Head of caudate nucleus (tissue), 42 donors: ENCODE data around the gene GNB2.
"Not testable (repeated sequence)": the region's sequence is repeated elsewhere in the genome, so short reads cannot be mapped to it uniquely, and the experiment has no call there.

Experiments used
- DNase-seq, 42 donors: peaks; one replicate each; pipeline versions ENCODE4 v3.0.0 to v3.0.0-alpha.2; 2020 to 2021; ENCODE audit warnings: mixed read lengths in 7 of 42
- intact Hi-C: fragments of 100-400 bp; cut with DNase I; formaldehyde crosslinking; loops from one replicate; pipeline ENCODE4 v1.15.0; 2022

The GNB2 gene

DNA sequence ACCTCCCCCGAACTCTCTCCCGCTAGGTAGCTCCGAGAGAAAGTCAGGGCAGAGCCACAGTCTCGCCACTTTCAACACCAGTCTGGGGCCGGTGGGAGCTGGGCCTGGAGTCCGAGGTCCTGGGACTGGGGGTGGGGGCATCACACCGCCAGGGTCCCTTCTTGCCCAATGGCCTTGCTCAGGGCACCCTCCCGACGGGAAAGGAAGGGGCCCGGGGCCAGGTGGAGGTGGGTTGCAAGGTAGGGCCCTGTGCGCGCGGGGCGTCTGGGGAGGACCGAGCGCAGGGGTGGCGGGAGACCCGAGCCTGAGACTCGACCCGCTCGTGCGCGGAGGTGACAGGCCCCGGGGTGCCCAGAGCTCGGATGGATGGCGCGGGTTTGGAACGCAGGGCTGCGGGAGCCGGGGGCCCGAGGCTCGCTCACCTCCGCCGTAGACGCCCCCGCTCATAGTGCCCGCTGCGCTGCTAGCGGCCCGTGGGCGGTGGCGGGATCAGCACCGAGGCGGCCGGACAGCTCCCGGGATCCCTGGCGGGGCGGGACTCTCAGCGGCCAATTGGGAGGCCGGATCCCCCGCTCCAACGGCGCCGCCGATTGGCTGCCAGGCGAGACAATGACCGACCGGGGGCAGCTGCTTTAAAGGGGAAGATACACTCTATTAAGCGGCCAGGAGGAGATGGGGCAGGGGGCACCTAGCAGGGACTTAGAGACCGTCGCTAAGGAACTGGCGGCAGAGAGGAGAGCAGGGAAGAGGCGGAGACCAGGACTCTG lies 17.4 kb upstream of the GNB2 start, which contains the start of gene ACTL6B:
Gene ACTL6B (minus strand): TSS at position 541 of the 767 bp plus-strand sequence. CDS start 94 bp downstream, at position 447.
- peak; percentile 60 to 93 (median 84) for DNase-seq
- intact Hi-C loops = no loop called here

DNA sequence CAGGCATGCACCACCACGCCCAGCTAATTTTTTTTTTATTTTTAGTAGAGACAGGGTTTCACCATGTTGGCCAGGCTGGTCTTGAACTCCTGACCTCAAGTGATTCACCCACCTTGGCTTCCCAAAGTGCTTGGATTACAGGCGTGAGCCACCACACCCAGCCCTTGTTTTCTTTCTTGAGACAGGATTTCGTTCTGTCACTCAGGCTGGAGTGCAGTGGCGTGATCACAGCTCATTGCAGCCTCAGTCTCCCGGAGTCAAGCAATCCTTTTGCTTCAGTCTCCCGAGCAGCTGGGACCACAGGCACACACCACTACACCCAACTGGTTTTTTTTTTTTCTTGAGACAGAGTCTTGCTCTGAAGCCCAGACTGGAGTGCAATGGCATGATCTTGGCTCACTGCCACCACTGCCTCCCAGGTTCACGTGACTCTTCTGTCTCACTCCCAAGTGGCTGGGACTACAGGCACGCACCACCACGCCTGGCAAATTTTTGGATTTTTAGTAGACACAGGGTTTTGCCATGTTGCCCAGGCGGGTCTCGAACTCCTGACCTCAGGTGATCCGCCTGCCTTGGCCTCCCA lies 11.3 kb upstream of the GNB2 start:
- intact Hi-C loops, DNase-seq: not testable (repeated sequence)

DNA sequence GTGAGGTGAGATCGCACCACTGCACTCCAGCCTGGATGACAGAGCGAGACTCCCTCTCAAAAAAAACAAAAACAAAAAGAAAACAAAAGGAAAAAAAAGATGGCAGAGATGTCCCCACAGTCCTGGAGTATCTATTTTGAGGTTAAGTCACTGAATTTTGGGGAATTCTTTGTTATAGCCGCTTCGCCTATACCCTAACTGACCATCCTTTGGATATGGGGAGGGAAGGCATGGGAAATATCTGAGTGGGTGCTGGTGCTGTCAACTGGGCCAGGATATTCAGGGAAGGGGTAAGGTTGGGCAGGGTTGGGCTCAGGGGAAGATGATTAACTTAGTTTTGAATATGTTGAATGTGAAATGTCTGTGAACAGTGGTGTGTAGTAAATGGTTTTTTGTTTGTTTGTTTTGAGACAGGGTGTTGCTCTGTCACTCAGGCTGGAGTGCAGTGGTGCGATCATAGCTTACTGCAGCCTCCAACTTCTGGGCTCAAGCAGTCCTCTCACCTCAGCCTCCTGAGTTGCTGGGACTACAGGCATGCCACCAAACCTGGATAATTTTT lies 8.3 kb upstream of the GNB2 start:
- DNase-seq = no peak
- intact Hi-C loops = no loop called here

DNA sequence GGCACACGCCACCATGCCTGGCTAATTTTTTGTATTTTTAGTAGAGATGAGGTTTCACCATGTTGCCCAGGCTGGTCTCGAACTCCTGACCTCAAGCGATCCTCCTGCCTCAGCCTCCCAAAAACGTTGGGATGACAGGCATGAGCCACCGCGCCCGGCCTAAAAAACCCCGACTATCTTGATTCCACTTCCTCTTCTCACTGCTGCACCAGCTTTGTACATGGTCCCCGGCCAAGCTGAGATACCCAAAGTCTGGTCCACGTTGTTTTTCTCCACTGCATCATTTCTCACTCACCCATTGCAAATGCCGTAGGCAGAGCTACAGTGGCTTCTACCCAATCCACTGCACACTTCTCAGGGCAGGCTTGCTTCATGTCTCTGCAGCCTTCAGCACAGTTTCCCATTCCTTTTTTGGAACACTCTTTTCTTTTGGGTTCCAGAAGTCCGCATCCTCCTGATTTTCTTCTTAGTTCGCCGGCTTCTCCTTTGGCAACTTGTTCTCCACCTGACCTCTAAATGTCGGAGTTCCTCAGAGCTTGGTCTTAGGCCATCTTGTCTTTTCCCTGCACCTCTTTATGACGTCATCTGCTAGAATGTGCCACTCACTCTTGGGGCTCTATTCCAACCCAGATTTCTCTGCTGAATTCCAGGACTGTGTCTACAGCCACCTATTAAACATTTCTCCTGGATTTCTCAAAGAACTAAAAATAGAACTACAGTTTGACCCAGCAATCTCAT lies 6.0 kb upstream of the GNB2 start:
- intact Hi-C loops = no loop called here
- DNase-seq = no peak

DNA sequence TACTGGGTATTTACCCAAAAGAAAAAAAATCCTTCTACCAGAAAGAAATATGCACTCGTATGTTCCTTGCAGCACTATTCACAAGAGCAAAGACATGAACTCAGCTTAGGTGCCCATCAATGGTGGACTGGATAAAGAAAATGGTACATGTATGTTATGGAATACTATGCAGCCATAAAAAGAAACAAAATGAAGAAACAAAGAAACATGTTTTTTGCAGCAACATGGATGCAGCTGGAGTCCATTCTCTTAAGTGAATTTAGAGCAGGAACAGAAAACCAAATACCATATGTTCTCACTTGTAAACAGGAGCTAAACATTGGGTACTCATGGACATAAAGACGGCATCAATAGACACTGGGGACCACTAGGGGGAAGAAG lies 5.5 kb upstream of the GNB2 start:
- no peak for DNase-seq
- intact Hi-C loops = no loop called here

DNA sequence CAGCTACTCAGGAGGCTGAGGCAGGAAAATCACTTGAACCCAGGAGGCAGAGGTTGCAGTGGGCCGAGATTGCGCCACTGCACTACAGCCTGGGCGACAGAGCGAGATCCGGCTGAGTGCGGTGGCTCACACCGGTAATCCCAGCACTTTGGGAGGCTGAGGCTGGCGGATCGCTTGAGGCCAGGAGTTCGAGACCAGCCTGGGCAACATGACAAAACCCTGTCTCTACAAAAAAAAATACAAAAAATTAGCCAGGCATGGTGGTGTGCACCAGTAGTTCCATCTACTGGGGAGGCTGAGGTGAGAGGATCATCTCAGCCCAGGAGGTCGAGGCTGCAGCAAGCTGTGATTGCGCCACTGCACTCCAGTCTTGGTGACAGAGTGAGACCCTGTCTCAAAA lies 4.4 kb upstream of the GNB2 start:
- intact Hi-C loops, DNase-seq: not testable (repeated sequence)

DNA sequence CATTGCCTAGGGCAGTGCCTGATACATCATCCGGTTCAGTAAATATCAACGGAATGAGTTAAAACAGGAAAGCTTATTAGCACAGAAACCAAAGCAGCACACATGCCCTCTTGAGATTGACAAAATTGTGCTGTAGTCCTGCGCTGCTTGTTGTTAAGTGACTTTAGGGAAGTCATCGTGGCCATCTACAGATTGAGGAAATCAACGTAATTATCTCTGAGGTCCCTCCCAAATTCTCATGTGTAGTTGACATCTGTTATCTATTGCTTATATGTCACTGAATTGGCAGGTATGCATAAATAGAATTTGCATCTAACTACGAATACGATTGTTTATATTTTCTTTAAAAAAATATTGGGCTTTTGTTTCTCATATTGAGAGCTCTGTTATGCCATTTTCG lies 3.5 kb upstream of the GNB2 start:
- no peak for DNase-seq
- intact Hi-C loops = no loop called here

DNA sequence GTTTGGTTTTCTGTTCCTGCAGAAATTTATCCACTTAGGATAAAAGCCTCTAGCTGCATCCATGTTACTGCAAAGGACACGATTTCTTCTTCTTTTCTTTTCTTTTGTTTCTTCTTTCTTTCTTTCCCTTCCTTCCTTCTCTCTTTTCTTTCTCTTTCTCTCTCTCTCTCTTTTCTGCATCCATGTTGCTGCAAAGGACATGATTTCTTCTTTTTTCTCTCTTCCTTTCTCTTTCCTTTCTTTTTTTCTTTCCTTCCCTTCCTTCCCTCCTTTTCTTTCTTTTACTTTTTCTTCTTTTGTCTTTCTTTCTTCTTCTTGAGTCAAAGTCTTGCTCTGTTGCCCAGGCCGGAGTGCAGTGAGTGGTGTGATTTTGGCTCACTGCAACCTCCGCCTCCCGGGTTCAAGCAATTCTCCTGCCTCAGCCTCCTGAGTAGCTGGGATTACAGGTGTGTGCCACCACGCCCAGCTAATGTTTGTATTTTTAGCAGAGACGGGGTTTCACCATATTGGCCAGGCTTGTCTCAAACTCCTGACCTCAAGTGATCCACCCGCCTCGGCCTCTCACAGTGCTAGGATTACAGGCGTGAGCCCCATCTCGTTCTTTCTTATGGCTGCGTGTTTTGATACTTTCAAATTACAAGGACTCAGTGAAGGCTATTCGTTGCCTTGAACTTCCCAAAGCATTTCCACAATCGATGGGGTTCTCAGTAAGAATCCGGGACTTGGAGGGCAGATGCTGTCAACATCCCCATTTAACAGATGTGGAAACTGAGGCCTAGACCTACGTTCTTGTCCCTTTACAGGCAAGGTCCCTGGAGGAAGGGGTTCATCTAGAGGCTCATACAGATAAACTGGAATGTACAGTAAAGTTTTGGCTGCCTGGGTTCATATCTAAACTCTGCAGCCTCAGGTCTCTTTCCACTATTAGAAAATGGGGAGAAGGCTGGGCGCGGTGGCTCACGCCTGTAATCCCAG lies 1.9 kb upstream of the GNB2 start:
- DNase-seq = no peak
- intact Hi-C loops = loop anchor here (2.0 kb wide), 1 partner anchor 85 kb away; the partner anchor contains the start of genes FBXO24 and LRCH4

DNA sequence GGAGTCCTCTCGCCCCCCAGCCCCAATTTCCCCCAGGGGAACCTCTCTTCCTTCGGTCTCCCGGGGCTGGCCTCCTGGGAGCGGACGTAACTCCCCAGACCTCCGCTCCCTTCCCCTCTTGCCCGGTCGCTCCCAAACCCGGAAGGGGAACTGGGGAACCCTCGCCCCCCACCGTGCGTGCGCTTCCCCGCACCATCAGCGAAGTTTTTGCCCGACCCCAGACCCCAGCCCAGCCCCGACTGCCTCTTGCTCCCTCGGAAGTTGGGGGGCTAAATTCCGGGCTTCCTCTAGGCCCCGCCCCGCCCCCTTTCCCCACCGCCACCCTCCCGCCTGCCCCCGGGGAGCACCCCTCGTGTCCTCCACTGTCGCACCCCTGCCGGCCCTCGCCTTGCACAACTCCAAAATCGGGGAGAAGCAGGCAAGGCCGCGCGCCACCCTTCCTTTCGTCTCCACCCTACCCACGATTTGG lies 436 bp downstream of the GNB2 start:
- peak in 22 of 42 donors; percentile 24 to 71 (median 50) for DNase-seq
- intact Hi-C loops = loop anchor here (2.0 kb wide), 1 partner anchor 87 kb away; the partner anchor contains the start of genes FBXO24 and LRCH4

DNA sequence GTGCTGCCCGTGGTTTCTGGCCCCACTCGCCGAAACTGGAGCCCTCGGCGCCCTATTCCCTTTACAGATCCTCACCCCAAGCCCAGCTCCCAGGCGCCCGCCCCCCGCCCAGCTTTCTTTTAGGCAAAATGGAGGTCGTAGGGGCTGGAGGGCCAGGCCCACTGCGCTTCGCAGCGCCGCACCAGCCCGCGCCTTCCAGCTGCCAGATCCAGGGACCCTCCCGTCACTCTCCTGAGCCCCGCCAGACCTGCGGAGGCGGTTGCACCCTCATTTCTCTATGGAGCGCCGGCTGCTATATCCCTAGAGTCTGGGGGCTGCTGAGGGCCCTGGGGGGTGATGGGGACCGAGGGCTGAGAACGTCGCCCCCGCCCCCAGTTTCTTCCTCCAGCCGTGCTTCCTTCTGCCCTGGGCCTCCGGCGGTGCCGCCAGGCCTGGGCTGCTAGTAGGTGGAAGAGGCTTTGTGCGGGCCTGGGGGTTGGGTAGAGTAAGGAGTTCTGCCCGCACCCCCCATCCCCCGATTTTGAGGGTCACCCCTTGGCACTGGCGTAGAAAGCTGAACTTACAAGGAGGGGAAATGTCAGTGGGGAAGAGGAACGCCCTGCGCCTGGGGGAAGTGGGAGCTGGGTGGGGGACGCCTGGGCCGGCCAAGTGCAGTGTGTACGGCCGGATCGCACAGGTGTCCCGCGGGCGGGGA lies 1.0 kb downstream of the GNB2 start:
- intact Hi-C loops = no loop called here
- peak in 20 of 42 donors; percentile 17 to 55 (median 34) for DNase-seq

DNA sequence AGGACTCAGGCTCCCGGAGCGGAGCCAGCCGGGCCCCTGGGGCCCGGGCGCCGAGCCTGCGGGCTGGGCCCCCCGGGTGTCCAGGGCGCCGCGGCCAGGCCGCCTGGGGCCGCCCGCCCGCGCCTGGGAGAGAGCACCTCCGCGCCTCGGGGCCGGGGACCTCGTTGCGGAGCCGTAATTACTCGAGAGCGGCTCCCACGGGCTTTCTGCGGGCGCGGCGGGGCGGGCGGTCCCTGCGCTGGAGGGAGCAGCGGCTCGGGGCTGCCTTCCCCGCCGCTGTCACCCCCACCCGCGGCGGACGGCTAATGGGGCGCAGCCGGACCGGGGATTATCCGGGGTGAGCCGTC lies 1.5 kb downstream of the GNB2 start:
- peak in 7 of 42 donors; percentile 45 to 73 (median 59) for DNase-seq
- intact Hi-C loops = no loop called here

DNA sequence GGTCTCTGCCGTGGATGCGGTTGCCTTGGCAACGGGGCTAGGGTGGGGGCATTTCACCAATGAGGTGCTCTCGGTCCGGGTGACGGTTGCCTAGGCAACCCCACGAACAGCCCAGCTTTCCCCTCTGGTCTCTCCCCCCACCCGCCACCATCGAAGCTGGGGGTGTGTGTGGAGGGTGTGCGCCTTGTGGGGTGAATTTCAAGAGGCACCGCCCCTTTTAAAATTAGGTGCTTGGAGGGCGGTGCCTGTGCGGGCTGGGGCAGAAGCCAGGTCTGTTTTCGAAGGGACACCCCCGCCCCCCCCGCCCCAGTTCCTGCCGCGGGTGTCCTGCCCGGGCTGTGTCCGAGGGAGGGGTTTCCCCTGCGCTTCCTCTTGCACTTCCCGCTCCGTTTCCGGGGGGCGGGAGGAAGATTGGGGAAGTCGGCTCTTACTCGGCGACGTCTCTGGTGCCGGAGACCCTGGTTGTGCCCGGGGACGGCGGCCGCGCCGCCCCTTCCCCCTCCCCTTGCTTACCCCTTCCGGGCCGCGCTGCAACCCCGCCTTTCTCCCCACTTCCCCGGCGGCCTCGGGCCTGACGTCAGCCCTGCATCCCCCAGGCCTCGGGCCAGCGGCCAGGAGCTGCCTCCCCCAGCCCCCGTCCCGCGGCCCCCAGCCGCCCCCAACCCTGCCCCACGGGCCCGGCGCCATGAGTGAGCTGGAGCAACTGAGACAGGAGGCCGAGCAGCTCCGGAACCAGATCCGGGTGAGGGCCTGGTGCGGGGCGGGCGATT lies 2.2 kb downstream of the GNB2 start:
- intact Hi-C loops = no loop called here

DNA sequence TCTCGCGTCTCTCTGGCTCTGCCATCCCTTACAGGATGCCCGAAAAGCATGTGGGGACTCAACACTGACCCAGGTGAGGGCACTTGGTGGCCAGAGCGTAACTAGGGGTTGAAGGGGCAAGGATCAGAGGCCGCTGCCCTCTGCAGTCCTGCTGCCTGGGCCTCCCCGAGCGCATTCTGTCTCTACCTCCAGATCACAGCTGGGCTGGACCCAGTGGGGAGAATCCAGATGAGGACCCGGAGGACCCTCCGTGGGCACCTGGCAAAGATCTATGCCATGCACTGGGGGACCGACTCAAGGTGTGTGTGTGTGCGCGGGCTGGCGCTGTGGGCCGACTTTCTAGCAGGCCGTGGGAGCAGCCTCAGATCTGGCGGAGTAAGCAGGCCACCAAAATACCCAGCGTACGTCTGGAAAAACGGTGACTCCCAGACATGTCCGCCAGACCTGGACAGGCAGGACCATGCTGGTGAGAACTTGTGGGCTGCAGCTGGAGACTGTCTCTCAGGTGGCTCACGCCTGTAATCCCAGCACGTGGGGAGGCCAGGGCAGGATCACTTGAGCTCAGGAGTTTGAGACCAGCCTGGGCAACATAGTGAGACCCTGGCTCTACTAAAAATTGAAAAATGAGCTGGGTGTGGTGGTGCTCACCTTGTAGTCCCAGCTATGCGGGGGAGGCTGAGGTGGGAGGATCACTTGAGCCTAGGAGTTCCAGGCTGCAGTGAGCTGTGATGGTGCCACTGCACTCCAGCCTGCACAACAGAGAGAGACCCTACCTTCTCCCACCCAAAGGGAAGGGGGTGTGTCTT lies 3.2 kb downstream of the GNB2 start:
- DNase-seq = peak in 11 of 42 donors; percentile 11 to 57 (median 36)

More for the DNA sequence above, 2.2 kb downstream of the GNB2 start:
- DNase-seq = peak; percentile 78 to 98 (median 92)

DNA sequence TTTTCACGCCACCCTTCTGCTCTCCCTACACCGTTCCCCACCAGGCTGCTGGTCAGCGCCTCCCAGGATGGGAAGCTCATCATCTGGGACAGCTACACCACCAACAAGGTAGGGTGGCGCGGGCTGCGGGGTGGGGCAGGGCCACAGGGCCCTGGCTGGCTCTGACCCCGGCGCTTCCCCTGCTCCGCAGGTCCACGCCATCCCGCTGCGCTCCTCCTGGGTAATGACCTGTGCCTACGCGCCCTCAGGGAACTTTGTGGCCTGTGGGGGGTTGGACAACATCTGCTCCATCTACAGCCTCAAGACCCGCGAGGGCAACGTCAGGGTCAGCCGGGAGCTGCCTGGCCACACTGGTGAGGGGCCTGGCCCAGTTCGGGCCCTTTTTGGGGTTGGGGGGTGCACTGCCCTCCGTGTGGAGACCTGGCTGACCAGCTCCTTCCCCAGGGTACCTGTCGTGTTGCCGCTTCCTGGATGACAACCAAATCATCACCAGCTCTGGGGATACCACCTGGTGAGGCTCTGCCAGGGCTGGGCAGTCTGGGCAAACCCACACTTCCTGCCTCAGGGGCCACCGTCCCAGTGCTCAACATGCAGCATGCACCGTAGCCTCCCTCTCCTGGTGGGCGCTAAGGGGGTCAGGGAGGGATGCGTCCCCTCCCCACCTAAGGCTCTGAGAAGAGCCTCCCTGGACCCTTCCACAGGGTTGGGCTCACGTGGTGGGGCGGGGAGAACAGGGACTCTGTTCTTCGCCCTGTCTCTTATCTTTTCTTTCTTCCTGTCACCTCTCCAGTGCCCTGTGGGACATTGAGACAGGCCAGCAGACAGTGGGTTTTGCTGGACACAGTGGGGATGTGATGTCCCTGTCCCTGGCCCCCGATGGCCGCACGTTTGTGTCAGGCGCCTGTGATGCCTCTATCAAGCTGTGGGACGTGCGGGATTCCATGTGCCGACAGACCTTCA lies 4.0 kb downstream of the GNB2 start:
- intact Hi-C loops = no loop called here
- peak in 3 of 42 donors; percentile 5 to 41 (median 22) for DNase-seq

More for the DNA sequence above, 3.2 kb downstream of the GNB2 start:
- intact Hi-C loops = no loop called here
